ENCODE measurements around the gene CPNE6. TPM values are rescaled to one million over a fixed set of nuclear protein-coding genes. Genes with fewer than 3 reads are reported as not detected.

Gene CPNE6
- polyA plus RNA-seq, 1 of the 3 experiments (the other 2 are of a cell fraction): not detected

DNA sequence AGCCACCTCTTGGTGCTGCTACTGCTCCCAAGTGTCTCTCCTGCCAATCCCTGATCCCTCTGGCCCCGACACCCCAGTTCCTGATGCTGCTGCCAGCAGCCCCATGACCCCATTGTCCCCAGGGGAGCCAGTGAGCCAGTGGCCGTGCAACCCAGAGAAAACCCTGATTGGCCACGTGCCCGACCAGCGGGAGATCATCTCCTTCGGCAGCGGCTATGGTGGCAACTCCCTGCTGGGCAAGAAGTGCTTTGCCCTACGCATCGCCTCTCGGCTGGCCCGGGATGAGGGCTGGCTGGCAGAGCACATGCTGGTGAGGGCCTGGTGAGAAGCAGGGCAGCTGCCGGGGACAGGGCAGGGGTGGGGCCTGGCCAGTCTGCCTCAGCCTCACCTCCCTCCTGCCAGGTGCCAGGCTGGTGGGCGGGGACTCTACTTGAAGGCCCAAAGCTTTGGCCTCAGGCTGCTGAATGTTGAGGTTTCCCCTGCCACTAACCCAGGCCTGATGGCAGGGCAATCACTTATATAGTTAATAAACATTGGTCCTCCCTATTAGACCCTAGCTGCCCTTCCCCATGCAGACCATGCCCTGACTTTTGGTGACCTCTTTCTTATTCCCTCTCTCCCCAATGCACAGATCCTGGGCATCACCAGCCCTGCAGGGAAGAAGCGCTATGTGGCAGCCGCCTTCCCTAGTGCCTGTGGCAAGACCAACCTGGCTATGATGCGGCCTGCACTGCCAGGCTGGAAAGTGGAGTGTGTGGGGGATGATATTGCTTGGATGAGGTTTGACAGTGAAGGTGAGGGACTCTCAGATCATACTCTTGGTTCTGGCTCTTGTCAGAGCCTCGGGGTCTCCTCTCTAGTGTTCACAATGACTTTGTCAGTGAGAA, 27.8 kb downstream of the CPNE6 start:
- H3K27me3 ChIP-seq (ENCODE audit: insufficient read depth): no peaks in the 10 kb centered on the region
- no peak overlapping the region for H3K4me3 ChIP-seq (ENCODE audit: low read depth in 2 of 2, low read length in 1 of 2)
- 91% methylated on average over 6 of the region's 17 CpGs for WGBS (ENCODE audit: low lambda C conversion rate)
- H3K4me2 ChIP-seq: no peak overlapping the region
- peaks cover 16% of the 10 kb centered on the region for H3K79me2 ChIP-seq (ENCODE audit: insufficient read depth)
- peaks cover 3 to 23% of the 10 kb centered on the region in 2 experiments for H3K36me3 ChIP-seq (replicated peaks in 1 of 2; ENCODE audit: control insufficient read depth in 1 of 2, insufficient read depth in 2 of 2, low read length in 1 of 2)
- CTCF ChIA-PET: interaction anchor here (0.9 to 25.4 kb wide), 3 partner anchors 7 to 33 kb away, joined by 3 to 1159 read pairs (median 219); partner anchors contain the start of genes CARMIL3 and CPNE6
- H3K9ac ChIP-seq: no peak overlapping the region
- H4K20me1 ChIP-seq (ENCODE audit: insufficient read depth): no peaks in the 10 kb centered on the region
- TF ChIP-seq, protein P1, sequence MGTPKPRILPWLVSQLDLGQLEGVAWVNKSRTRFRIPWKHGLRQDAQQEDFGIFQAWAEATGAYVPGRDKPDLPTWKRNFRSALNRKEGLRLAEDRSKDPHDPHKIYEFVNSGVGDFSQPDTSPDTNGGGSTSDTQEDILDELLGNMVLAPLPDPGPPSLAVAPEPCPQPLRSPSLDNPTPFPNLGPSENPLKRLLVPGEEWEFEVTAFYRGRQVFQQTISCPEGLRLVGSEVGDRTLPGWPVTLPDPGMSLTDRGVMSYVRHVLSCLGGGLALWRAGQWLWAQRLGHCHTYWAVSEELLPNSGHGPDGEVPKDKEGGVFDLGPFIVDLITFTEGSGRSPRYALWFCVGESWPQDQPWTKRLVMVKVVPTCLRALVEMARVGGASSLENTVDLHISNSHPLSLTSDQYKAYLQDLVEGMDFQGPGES (IDR thresholded peaks at IDR 0.05; ENCODE audit: low read depth, low read length): no peak
- TF ChIP-seq SMC3 (IDR thresholded peaks at IDR 0.05; ENCODE audit: low read depth, low read length): no peak
- TF ChIP-seq ELF1 (IDR thresholded peaks at IDR 0.05): no peak
- peaks cover 12% of the 10 kb centered on the region in 2 experiments; a peak in 2 of 4 replicates for H3K4me1 ChIP-seq (ENCODE audit: control insufficient read depth in 1 of 2, insufficient read depth in 2 of 2, low read depth in 1 of 2, low read length in 1 of 2)
- no peak overlapping the region for H3K27ac ChIP-seq (ENCODE audit: low read depth in 2 of 2, low read length in 1 of 2)
- no peaks in the 10 kb centered on the region for H3K9me2 ChIP-seq
- POLR2A ChIA-PET: interaction anchor here (1.3 kb wide), 1 partner anchor 15 kb away, joined by 3 read pairs; the partner anchor contains the start of genes DCAF11 and NRL
- peaks cover 3% of the 10 kb centered on the region for H3F3A ChIP-seq (replicated peaks; ENCODE audit: insufficient read depth)
- no peak overlapping the region for H2AFZ ChIP-seq (ENCODE audit: low read depth)
- DNase-seq: no peak
- no peaks in the 10 kb centered on the region for H3K9me3 ChIP-seq

DNA sequence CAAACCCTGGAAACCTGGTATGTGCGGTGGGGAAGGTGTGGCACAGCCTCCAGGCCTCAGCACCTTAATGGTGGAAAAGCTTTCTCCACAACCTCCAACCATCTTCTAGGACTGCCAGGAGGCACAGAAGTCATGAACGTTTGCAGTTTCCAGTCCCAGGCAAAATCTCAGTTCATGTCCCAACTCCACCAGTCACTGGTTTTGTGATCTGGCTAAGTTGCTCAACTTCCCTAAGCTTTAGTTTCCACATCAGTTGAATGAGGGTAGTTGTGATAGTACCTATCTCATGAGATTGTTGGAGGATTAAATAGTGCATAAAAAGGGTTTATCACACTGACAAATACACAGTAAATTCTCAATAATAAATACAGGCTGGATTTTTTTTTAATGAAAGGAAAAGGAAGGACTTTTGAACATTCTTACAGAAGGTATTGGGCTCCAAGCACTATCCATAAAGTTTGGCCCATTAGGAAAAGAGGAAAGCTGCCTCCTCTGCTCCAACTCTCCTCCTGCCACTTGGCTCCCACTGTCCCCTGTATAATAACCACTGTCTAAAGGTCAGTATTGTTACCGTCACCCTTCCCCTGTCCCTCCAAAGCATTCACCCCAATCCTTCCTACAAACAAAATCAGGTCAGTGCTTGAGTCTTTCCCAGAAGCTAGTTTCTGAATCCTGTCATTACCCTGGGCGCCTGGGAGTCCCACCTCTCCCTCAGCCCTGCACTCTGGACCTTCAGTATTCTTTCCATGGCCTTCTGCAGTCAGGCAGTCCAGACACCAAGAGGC, 29.0 kb downstream of the CPNE6 start:
- Histone ChIP-seq H3K9me2 (no peaks in the 10 kb centered on the region), H3K4me2 (no peak overlapping the region), H3K27ac (ENCODE audit: low read depth in 2 of 2, low read length in 1 of 2) (no peak overlapping the region), H4K20me1 (ENCODE audit: insufficient read depth) (no peaks in the 10 kb centered on the region), H3K27me3 (ENCODE audit: insufficient read depth) (no peaks in the 10 kb centered on the region), H3K9ac (no peak overlapping the region), H3K4me1 (ENCODE audit: control insufficient read depth in 1 of 2, insufficient read depth in 2 of 2, low read depth in 1 of 2, low read length in 1 of 2) (peaks cover 5 to 8% of the 10 kb centered on the region in 2 experiments; a peak in 2 of 4 replicates), H3K9me3 (no peaks in the 10 kb centered on the region), H2AFZ (ENCODE audit: low read depth) (no peak overlapping the region), H3F3A (replicated peaks; ENCODE audit: insufficient read depth) (no peaks in the 10 kb centered on the region), H3K79me2 (ENCODE audit: insufficient read depth) (peaks cover 7% of the 10 kb centered on the region), H3K4me3 (ENCODE audit: low read depth in 2 of 2, low read length in 1 of 2) (no peak overlapping the region), H3K36me3 (replicated peaks in 1 of 2; ENCODE audit: control insufficient read depth in 1 of 2, insufficient read depth in 2 of 2, low read length in 1 of 2) (peaks cover 3 to 23% of the 10 kb centered on the region in 2 experiments)
- CTCF ChIA-PET: interaction anchor here (0.6 to 25.4 kb wide), 4 partner anchors 6 to 61 kb away, joined by 3 to 1159 read pairs (median 111); partner anchors contain the start of genes CARMIL3, CPNE6 and IRF9
- no peak for TF ChIP-seq TAF1 (IDR thresholded peaks at IDR 0.05; ENCODE audit: borderline replicate concordance, low read depth, low read length)
- TF ChIP-seq, protein P2, sequence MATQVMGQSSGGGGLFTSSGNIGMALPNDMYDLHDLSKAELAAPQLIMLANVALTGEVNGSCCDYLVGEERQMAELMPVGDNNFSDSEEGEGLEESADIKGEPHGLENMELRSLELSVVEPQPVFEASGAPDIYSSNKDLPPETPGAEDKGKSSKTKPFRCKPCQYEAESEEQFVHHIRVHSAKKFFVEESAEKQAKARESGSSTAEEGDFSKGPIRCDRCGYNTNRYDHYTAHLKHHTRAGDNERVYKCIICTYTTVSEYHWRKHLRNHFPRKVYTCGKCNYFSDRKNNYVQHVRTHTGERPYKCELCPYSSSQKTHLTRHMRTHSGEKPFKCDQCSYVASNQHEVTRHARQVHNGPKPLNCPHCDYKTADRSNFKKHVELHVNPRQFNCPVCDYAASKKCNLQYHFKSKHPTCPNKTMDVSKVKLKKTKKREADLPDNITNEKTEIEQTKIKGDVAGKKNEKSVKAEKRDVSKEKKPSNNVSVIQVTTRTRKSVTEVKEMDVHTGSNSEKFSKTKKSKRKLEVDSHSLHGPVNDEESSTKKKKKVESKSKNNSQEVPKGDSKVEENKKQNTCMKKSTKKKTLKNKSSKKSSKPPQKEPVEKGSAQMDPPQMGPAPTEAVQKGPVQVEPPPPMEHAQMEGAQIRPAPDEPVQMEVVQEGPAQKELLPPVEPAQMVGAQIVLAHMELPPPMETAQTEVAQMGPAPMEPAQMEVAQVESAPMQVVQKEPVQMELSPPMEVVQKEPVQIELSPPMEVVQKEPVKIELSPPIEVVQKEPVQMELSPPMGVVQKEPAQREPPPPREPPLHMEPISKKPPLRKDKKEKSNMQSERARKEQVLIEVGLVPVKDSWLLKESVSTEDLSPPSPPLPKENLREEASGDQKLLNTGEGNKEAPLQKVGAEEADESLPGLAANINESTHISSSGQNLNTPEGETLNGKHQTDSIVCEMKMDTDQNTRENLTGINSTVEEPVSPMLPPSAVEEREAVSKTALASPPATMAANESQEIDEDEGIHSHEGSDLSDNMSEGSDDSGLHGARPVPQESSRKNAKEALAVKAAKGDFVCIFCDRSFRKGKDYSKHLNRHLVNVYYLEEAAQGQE (IDR thresholded peaks at IDR 0.05; ENCODE audit: low read depth, low read length): no peak
- TF ChIP-seq CHD2 (IDR thresholded peaks at IDR 0.05; ENCODE audit: low read length, partially characterized antibody): no peak
- TF ChIP-seq, protein P1 (IDR thresholded peaks at IDR 0.05; ENCODE audit: low read depth, low read length): no peak
- TF ChIP-seq, protein P3, sequence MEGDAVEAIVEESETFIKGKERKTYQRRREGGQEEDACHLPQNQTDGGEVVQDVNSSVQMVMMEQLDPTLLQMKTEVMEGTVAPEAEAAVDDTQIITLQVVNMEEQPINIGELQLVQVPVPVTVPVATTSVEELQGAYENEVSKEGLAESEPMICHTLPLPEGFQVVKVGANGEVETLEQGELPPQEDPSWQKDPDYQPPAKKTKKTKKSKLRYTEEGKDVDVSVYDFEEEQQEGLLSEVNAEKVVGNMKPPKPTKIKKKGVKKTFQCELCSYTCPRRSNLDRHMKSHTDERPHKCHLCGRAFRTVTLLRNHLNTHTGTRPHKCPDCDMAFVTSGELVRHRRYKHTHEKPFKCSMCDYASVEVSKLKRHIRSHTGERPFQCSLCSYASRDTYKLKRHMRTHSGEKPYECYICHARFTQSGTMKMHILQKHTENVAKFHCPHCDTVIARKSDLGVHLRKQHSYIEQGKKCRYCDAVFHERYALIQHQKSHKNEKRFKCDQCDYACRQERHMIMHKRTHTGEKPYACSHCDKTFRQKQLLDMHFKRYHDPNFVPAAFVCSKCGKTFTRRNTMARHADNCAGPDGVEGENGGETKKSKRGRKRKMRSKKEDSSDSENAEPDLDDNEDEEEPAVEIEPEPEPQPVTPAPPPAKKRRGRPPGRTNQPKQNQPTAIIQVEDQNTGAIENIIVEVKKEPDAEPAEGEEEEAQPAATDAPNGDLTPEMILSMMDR (IDR thresholded peaks at IDR 0.05): no peak
- TF ChIP-seq MEF2A (IDR thresholded peaks at IDR 0.05; ENCODE audit: borderline replicate concordance, low read depth): no peak
- TF ChIP-seq NRF1 (IDR thresholded peaks at IDR 0.05; ENCODE audit: low read depth, low read length): no peak
- 70% methylated on average over 3 of the region's 4 CpGs for WGBS (ENCODE audit: low lambda C conversion rate)
- POLR2A ChIA-PET: interaction anchor here (1.0 kb wide), 1 partner anchor 8 kb away, joined by 3 read pairs; no protein-coding TSS in a partner anchor
- DNase-seq: no peak

Measured in SK-N-SH (cell line).